GM12801 (cell line): ENCODE results near the gene TGM2.

Experiments used
- TF ChIP-seq, protein P1 (sequence below): IDR thresholded peaks from one replicate; pipeline ENCODE4 v1.5.1; 2011; ENCODE audit warnings: control low read depth; ENCODE audit not compliant: insufficient read length; ENCODE audit errors: extremely low read depth

TGM2 gene

GRCh38 chr20:38203337-38203980, 38.4 kb upstream of the TGM2 start:
- TF ChIP-seq, protein P1, sequence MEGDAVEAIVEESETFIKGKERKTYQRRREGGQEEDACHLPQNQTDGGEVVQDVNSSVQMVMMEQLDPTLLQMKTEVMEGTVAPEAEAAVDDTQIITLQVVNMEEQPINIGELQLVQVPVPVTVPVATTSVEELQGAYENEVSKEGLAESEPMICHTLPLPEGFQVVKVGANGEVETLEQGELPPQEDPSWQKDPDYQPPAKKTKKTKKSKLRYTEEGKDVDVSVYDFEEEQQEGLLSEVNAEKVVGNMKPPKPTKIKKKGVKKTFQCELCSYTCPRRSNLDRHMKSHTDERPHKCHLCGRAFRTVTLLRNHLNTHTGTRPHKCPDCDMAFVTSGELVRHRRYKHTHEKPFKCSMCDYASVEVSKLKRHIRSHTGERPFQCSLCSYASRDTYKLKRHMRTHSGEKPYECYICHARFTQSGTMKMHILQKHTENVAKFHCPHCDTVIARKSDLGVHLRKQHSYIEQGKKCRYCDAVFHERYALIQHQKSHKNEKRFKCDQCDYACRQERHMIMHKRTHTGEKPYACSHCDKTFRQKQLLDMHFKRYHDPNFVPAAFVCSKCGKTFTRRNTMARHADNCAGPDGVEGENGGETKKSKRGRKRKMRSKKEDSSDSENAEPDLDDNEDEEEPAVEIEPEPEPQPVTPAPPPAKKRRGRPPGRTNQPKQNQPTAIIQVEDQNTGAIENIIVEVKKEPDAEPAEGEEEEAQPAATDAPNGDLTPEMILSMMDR, result no peak

- TF ChIP-seq, protein P1, result no peak
Measured at GRCh38 chr20:38202982-38203293, 37.9 kb upstream of the TGM2 start.

DNA sequence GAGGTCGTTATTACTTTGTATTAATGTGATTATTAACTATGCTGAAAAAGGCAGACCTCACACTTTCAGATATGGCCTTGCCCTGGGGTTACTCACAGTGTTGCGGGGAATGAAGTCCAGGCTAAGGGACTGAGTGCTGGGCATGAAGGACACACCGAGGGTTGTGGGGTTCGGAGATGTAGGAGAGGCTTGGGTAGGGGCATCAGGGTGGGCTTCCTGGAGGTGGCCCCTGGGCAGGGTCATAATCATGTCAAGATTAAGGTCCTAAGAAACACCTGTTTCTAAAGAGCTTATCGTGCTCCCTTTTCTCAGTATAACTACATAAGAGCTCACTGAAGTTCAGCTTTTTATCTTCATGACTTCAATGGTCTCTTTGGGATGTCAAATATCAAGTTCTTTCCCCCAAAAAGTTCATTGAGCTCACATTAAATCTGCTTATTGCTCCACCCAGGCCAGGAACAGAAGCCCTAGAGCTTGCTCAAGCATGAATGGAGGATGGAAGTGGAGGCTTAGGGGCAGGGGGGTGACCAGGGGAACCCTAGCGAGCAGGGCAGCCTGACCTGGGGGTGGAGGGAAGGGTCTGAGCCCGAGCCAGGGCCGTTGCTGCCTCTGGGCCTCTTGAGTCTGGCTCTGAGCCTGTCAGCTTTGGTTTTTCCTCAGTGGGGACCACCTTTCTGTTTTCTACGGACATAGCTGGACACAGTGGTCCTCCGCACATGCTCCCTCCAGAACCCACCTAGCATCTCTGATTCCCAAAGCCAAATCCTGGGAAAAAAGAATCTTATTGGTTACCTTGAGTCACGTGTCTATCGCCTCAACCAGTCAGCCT, 37.3 kb upstream of the TGM2 start:
- TF ChIP-seq, protein P1, result no peak

DNA sequence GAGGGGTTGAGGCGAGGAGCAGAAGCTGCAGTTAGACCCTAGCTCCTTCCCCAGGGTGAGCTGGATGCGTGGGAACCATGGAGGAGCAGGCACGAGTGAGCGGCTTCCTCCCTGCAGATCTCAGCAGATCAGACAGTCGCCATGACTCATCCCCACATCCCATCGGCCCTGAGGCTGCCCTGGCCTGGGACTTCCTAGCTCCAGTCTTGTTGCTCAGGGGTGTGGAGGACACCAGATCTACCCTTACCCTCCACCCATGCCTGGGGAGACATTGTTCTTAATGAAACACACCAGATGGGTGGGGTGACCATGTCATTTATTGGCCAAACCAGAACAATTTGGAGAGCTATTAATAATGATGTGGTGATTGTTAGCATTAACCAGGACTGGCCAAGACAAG, 36.3 kb upstream of the TGM2 start:
- TF ChIP-seq, protein P1, result no peak

DNA sequence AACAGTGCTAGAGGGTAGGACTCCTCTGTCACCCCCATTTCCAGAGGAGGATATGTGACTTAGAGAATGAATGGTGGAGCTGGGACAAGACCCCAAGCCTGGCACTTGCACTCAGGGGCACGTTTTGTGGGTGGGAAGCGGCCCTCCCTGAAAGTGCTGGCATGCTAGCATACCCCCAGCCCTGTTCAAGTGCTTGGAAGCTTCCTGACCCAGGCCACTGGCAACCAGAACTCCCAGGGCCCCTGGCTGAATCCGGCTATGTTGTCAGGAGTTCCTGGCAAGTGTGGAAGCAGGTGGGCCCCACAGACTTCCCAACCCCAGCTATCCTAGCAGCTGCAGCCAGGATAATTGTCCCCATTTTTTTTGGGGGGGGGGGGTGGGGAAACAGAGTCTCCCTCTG, 35.6 kb upstream of the TGM2 start:
- TF ChIP-seq, protein P1, result no peak

DNA sequence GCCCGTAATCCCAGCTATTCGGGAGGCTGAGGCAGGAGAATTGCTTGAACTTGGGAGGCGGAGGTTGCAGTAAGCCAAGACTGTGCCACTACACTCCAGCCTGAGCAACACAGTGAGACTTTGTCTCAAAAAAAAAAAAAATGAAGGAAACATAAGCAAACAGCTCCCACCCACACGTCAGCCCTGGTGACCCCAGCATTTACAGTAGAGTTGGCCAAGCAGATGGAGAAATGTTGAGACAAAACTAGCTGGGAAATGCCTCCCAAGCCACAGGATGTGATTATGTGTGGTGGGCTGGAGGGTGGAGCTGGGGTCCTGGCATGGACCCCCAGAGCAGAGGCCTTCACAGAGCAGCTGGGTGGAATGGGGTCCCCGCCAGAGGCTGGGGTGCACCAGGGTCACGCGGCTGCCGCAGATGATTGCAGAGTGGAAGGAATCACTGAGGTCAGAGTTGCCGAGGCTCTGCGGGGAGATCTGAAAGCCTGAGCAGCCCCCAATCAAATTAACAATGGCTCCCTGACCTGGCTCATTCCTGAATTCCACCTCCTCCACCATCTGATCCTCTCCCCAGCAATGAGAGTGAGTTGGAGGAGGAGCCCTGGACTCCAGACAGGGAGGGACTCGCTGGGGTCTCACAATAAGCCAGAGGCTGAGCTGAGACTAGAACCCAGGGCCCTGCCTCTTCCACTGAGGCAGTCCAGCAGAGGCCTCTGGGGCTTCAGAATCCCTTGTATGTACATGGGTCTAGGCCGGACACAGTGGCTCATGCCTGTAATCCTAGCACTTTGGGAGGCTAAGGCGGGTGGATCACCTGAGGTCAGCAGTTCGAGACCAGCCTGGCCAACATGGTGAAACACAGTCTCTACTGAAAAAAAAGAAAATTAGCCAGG, 34.7 kb upstream of the TGM2 start:
- TF ChIP-seq, protein P1, result no peak

GRCh38 chr20:38198238-38198861, 33.3 kb upstream of the TGM2 start:
- TF ChIP-seq, protein P1, result no peak
